ENCODE data around the gene SMG7.

GRCh38 chr1:183520379-183520778 is 48.1 kb downstream of the SMG7 start:
- TF ChIP-seq CTCF (IDR thresholded peaks at IDR 0.05), result no peak
- no peak for TF ChIP-seq EP300 (IDR thresholded peaks at IDR 0.05)
- TF ChIP-seq POLR2A (IDR thresholded peaks at IDR 0.05), result no peak

Measured in tibial nerve (tissue), 4 donors.